ENCODE data around the gene WDR5.

DNA sequence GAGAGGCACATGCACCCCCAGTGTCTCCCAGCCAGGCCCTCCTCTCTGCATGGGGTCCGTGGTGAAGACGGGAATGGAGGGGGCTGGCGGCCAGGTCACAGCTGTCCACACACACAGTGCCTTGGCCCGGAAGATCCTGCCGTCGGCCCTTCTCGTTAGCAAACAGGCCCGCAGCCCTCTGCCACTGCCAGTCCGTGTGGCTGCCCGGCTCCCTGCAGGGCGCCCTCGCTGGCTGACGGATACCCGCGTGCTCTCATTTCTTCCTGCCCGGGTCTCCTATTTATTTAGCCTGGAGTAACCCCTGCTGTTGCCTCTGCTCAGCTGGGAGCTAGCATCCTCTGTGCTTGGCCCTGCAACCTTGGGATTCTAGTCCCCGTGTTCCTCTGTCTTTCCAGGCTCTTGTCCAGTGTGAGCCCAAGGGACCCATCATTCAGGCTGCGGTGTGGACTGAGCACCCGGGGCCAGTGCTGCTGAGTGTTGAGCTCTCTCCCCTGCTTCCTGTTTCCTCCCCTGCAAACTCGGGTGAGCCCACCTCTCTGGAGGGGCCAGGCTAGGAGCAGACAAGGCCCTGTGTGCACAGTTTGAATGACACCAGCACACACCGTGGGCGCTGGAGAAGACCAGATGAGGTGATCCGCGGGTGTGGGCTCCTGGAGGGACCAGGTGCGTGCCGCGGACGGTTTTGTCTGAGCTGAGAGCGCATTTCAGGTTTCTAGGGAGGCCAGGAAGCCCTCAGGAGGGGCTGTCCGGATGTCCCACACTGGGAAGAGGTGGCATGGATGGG is 43.1 kb downstream of the WDR5 start:
- TF ChIP-seq, protein P1, sequence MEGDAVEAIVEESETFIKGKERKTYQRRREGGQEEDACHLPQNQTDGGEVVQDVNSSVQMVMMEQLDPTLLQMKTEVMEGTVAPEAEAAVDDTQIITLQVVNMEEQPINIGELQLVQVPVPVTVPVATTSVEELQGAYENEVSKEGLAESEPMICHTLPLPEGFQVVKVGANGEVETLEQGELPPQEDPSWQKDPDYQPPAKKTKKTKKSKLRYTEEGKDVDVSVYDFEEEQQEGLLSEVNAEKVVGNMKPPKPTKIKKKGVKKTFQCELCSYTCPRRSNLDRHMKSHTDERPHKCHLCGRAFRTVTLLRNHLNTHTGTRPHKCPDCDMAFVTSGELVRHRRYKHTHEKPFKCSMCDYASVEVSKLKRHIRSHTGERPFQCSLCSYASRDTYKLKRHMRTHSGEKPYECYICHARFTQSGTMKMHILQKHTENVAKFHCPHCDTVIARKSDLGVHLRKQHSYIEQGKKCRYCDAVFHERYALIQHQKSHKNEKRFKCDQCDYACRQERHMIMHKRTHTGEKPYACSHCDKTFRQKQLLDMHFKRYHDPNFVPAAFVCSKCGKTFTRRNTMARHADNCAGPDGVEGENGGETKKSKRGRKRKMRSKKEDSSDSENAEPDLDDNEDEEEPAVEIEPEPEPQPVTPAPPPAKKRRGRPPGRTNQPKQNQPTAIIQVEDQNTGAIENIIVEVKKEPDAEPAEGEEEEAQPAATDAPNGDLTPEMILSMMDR (IDR thresholded peaks at IDR 0.05) = no peak
- no peak for TF ChIP-seq POLR2A (IDR thresholded peaks at IDR 0.05)

Measured in esophagus squamous epithelium (tissue), 4 donors.